NOMO-1 (cell line): ENCODE data around the gene KIR2DL1.
"Not testable (repeated sequence)": the region's sequence is repeated elsewhere in the genome, so short reads cannot be mapped to it uniquely, and the experiment has no call there.

Experiments used
- DNase-seq, 2 experiments: peaks; one replicate each; lab custom pipeline; 2025; ENCODE audit not compliant: unreplicated experiment in 2 of 2; lab: John Stamatoyannopoulos, UW

Gene KIR2DL1

GRCh38 chr19:54817670-54818536 is 48.3 kb downstream of the KIR2DL1 start:
- no peak for DNase-seq

GRCh38 chr19:54824416-54824815 is 54.8 kb downstream of the KIR2DL1 start:
- not testable (repeated sequence) for DNase-seq

- peak in 1 of 2 experiments; percentile 25 for DNase-seq
Measured at GRCh38 chr19:54825326-54825725, 55.7 kb downstream of the KIR2DL1 start.

- not testable (repeated sequence) for DNase-seq
Measured at GRCh38 chr19:54828064-54828463, 58.5 kb downstream of the KIR2DL1 start.

- not testable (repeated sequence) for DNase-seq
Measured at GRCh38 chr19:54832496-54832895, 62.9 kb downstream of the KIR2DL1 start, which contains the start of gene KIR2DS4. TSS of gene KIR2DS4 (plus strand) at chr19:54832676.
